ENCODE results near the gene RUBCNL. TPM values are rescaled to one million over a fixed set of nuclear protein-coding genes. Genes with fewer than 3 reads are reported as not detected.

The RUBCNL gene
- total RNA-seq, 2 experiments from 2014 or later, result 0.48 to 1.1 TPM

DNA sequence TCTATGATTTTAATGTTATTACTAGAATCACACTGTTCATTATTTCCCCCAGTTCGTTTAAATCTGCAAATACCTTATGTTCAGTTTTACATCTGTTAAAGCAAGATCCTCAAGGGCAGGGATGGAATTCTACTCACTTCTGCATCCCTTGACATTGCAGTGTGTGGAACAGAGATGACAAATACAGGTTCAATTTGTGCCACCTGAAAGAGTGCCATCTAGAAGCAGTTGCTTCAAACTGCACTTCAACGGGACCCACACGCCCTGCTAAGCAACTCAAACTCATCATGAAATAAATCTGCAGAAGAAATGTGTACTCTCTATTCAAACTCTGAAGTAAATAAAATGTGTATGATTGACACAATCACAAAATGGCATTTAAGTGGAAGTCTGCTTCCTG is 44.5 kb downstream of the RUBCNL start:
- Mint-ChIP-seq H3K4me1 (peaks cover 17% of the 10 kb centered on the region), H3K27ac (no peak overlapping the region), H3K36me3 (peaks cover 1% of the 10 kb centered on the region), H3K9me3 (peaks cover 4% of the 10 kb centered on the region), H3K4me3 (no peak overlapping the region), H3K27me3 (no peaks in the 10 kb centered on the region)
- DNase-seq (no peak), ATAC-seq (ENCODE audit: low read depth) (no peak)
- POLR2A ChIA-PET, result no interaction called here

DNA sequence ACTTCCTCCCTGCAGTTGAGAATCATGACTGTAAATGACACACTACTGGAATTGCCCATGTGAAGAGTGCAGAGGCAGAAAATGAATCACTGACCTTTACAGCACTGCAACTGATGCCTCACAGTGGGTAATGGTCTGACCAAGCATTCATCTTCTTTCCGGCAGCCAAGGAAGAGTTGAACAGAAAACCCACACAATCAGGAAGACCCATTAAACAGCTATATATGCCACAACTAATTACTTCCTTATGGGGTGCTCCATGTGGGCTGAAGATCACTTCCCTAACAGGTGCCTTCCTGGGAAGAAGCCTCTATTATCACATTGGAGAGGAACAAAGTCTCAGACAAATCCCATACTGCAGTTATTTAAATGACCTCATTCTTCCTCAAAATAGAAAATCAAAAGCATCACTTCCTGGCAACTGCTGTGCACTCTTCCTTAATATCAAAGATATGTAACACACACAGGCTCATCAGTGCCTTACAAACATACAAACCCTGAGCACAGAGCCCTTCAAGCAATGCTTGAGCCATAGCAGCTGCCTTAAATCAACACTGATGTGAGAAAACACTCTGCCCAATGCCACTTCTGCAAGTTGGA is 45.8 kb downstream of the RUBCNL start:
- peaks cover 17% of the 10 kb centered on the region for H3K4me1 Mint-ChIP-seq
- peak overlapping the region; percentile 7 for H3K27ac Mint-ChIP-seq
- DNase-seq, result no peak
- ATAC-seq (ENCODE audit: low read depth), result peak; percentile 65
- peaks cover 5% of the 10 kb centered on the region for H3K36me3 Mint-ChIP-seq
- POLR2A ChIA-PET, result no interaction called here
- H3K4me3 Mint-ChIP-seq, result no peak overlapping the region
- H3K27me3 Mint-ChIP-seq, result no peaks in the 10 kb centered on the region
- peaks cover 6% of the 10 kb centered on the region for H3K9me3 Mint-ChIP-seq

DNA sequence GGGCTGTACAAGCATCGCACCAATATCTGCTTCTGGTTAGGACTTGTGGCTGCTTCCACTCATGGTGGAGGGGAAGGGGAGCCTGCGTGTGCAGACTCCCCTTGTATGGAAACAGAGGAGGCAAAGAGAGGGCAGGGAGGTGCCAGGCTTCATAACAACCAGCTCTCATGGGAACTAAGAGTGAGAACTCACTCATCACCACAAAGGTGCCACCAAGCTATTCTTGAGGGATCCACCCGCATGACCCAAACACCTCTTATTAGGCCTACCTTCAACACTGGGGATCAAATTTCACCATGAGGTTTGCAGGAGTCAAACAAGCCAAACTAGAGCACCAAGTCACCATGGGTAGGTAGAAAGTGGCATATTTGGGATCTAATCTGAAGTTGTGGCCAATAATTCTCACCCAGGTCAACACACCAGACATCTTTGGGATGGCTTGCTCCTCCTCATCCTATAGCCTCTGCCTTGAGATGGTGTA is 46.4 kb downstream of the RUBCNL start:
- H3K9me3 Mint-ChIP-seq, result peaks cover 6% of the 10 kb centered on the region
- DNase-seq (no peak), ATAC-seq (ENCODE audit: low read depth) (no peak)
- H3K27me3 Mint-ChIP-seq, result no peaks in the 10 kb centered on the region
- POLR2A ChIA-PET, result no interaction called here
- no peak overlapping the region for H3K4me3 Mint-ChIP-seq
- H3K27ac Mint-ChIP-seq, result peak overlapping the region; percentile 7
- peaks cover 17% of the 10 kb centered on the region for H3K4me1 Mint-ChIP-seq
- peaks cover 5% of the 10 kb centered on the region for H3K36me3 Mint-ChIP-seq

DNA sequence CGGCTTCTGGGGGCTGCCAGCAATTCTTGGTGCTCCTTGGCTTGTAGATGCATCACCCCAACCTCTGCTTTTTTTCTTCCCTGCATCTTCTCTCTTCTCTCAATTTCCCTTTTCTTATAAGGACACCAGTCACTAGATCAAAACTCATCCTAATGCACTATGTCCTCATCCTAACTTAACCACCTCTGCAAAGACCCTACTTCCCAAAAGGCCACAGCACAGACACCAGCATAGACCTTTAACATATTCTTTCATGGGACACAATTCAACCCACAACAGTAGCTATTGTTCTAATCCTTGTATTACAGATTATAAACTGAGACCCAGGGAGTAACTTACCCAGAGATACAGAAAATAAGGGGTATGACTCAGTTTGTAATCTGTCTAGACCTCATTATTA is 47.0 kb downstream of the RUBCNL start:
- DNase-seq, result no peak
- no peak overlapping the region for H3K4me3 Mint-ChIP-seq
- POLR2A ChIA-PET, result no interaction called here
- peaks cover 20% of the 10 kb centered on the region for H3K4me1 Mint-ChIP-seq
- peaks cover 10% of the 10 kb centered on the region for H3K9me3 Mint-ChIP-seq
- ATAC-seq (ENCODE audit: low read depth), result no peak
- H3K27me3 Mint-ChIP-seq, result no peaks in the 10 kb centered on the region
- peak overlapping the region; percentile 37 for H3K27ac Mint-ChIP-seq
- peaks cover 5% of the 10 kb centered on the region for H3K36me3 Mint-ChIP-seq

DNA sequence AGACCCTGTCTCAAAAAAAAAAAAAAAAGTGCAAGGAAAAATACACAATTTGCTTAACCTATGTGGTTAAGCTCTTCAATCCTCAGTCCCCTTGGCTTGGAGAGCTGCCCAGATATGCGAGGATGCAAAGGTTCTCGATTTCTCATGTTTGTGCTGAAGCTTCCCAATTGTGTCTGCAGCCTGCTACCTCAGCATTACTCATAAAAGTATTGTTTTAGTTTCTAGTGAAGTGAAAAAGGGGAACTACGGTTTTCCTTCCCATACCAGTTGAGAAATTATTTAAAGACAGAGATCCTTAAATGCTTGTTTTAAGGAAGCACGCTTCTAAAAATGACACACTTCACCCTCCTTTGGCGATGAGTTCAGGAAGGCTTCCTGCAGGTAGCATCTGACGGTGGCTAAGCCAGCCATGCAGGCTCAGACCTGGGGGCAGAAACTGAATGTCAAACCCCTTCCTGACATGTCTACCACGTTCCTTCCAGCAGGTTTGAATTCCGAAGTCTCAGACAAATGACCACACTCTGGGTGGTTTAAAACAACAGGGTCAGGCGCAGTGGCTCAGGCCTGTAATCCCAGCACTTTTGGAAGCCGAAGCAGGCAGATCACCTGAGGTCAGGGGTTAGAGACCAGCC is 47.9 kb downstream of the RUBCNL start:
- Mint-ChIP-seq H3K27me3 (no peaks in the 10 kb centered on the region), H3K4me3 (no peak overlapping the region), H3K27ac (no peak overlapping the region), H3K36me3 (peaks cover 7% of the 10 kb centered on the region), H3K4me1 (peaks cover 26% of the 10 kb centered on the region), H3K9me3 (peaks cover 10% of the 10 kb centered on the region)
- POLR2A ChIA-PET, result no interaction called here
- ATAC-seq (ENCODE audit: low read depth) (no peak), DNase-seq (no peak)

DNA sequence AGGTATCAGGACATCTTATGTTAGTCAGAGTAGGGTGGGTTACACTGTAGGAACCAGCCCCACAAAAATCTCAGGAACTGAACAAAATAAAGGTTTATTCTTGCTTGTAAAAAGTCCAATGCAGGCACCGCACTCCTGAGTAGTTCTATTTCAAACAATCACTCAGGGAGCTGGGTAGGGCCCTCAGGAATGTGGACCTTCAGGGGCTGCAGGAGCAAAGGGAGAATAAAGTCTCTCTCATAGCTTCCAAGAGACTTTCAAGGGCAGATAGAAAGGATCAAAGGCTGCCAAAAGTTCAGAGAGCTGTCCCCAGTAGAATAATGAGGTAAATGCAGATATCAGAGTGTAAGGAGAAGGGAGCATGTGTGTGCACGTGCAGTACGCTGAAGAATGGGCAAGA is 49.4 kb downstream of the RUBCNL start:
- DNase-seq, result no peak
- Mint-ChIP-seq H3K9me3 (peaks cover 10% of the 10 kb centered on the region), H3K4me3 (no peak overlapping the region), H3K27me3 (no peaks in the 10 kb centered on the region), H3K4me1 (peaks cover 35% of the 10 kb centered on the region), H3K36me3 (peaks cover 7% of the 10 kb centered on the region), H3K27ac (no peak overlapping the region)
- POLR2A ChIA-PET, result no interaction called here
- ATAC-seq (ENCODE audit: low read depth), result no peak

DNA sequence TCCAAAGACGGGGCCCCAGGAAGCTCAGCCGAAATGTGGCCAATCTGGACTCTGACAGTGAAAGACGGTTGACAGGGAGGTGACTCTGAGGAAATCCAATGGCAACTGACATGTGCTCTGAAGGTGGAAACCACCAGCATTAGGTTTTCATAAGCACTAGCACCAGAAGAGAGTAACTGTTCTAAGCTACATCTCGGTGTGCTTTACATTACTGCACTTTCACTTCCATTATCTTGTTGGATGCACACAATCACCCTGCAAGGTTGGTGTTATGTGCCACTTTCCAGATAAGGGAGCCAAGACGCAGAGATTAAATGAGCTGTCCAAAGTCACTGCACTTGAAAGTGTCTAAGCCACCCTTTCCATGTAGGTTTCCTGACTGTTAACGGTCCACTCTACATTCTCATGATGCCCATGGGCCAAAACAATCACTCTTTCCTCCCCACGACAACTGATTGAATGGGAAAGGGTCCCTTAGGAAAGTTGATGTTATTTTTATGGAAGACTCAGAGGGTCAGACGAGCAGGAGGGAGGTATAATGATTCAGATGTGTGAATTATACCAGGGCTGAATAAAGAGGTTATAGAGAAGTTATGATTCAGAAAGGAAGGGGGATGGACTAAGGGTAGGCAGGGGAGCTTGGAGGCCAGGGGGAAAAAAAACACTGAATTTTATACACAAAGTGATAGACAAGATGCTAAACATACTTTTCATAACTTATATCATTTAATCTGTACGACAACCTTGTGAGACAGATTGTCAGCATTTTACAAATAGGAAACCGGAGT is 52.8 kb downstream of the RUBCNL start:
- no peak overlapping the region for H3K27ac Mint-ChIP-seq
- H3K36me3 Mint-ChIP-seq, result peaks cover 7% of the 10 kb centered on the region
- H3K27me3 Mint-ChIP-seq, result no peaks in the 10 kb centered on the region
- ATAC-seq (ENCODE audit: low read depth) (no peak), DNase-seq (no peak)
- peaks cover 9% of the 10 kb centered on the region for H3K9me3 Mint-ChIP-seq
- peaks cover 30% of the 10 kb centered on the region for H3K4me1 Mint-ChIP-seq
- POLR2A ChIA-PET, result no interaction called here
- H3K4me3 Mint-ChIP-seq, result no peak overlapping the region

DNA sequence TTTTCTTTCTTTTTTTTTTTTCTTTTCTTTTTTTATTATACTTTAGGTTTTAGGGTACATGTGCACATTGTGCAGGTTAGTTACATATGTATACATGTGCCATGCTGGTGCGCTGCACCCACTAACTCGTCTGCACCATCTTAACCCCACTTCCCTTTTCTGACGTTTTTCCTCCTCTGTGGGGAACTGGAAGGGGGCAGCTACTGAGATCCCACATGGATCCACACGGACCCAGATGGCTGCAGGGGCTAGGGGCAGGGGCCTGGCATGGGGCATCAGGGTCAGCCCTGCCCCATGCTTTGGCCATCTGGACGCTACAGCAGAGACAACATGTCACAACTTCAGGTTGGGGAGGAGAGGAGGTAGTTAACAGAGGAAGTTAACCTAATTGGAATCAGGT is 54.3 kb downstream of the RUBCNL start:
- no peak overlapping the region for H3K4me3 Mint-ChIP-seq
- peaks cover 5% of the 10 kb centered on the region for H3K27me3 Mint-ChIP-seq
- peaks cover 9% of the 10 kb centered on the region for H3K9me3 Mint-ChIP-seq
- H3K27ac Mint-ChIP-seq, result peak overlapping the region; percentile 42
- ATAC-seq (ENCODE audit: low read depth) (no peak), DNase-seq (no peak)
- POLR2A ChIA-PET, result interaction anchor here (0.6 kb wide), 2 partner anchors 106 to 153 kb away, joined by 3 to 5 read pairs; no protein-coding TSS in a partner anchor
- H3K36me3 Mint-ChIP-seq, result peaks cover 7% of the 10 kb centered on the region
- H3K4me1 Mint-ChIP-seq, result peaks cover 28% of the 10 kb centered on the region

DNA sequence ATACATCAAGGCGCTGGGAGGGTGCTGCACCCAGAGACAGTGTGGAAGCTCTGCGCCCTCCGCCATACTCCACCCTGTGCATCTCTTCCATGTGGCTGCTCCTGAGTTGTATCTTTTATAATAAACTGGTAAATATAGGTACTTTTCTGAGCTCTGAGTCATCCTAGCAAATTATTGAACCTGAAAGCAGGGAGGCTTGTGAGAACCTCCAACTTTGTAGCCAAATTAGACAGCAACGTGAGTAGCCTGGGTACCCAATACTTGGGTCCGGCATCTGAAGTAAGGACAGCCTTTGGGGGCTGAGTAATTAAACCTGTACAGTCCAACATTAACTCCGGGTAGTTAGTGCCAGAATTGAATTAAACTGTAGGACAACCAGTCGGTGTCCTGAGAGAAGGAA is 57.4 kb downstream of the RUBCNL start:
- Mint-ChIP-seq H3K27me3 (peaks cover 6% of the 10 kb centered on the region), H3K4me1 (peaks cover 23% of the 10 kb centered on the region), H3K4me3 (no peak overlapping the region), H3K27ac (no peak overlapping the region), H3K9me3 (no peaks in the 10 kb centered on the region), H3K36me3 (peaks cover 2% of the 10 kb centered on the region)
- ATAC-seq (ENCODE audit: low read depth) (no peak), DNase-seq (no peak)
- POLR2A ChIA-PET, result no interaction called here

DNA sequence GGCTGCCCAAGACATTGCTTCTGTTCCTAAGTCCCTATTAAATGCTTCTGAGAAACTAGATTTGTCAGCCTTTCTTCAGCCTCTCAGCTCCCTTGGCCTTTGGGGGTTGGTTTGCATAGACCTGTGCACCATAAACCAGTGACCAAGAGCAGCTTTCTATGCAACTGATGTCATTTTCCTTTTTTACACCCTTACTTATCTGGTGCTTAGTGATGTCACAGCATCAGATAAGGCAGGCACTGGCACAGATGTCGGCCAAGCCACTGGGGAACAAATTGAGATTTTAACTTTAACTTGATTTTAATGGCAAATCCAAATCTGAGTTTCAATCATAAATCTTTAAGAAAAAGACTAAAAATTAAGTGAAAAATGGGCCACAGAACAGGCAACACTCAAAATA is 59.8 kb downstream of the RUBCNL start:
- POLR2A ChIA-PET, result no interaction called here
- H3K27ac Mint-ChIP-seq, result no peak overlapping the region
- peaks cover 7% of the 10 kb centered on the region for H3K4me1 Mint-ChIP-seq
- H3K9me3 Mint-ChIP-seq, result no peaks in the 10 kb centered on the region
- no peak for DNase-seq
- no peak overlapping the region for H3K4me3 Mint-ChIP-seq
- no peak for ATAC-seq (ENCODE audit: low read depth)
- H3K36me3 Mint-ChIP-seq, result no peaks in the 10 kb centered on the region
- H3K27me3 Mint-ChIP-seq, result peaks cover 6% of the 10 kb centered on the region

DNA sequence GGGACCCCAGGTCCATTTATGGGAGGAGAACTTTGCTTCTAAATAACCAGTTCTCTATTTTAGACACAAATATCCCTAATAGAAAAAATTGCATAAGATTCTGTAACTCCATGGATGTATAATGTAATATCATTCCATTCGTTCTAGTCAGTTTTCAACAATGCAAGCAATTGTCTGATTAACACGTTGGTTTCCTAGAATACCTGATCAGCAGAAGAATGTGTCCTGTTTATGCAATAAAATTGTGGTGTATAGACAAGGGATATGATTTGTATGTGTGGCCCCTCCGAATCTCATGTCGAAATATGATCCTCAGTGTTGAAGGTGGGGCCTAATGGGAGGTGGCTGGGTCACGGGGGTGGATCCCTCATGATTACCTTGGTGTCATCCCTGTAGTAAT is 62.1 kb downstream of the RUBCNL start:
- ATAC-seq (ENCODE audit: low read depth), result no peak
- H3K9me3 Mint-ChIP-seq, result no peaks in the 10 kb centered on the region
- H3K36me3 Mint-ChIP-seq, result no peaks in the 10 kb centered on the region
- H3K4me3 Mint-ChIP-seq, result no peak overlapping the region
- H3K27ac Mint-ChIP-seq, result no peak overlapping the region
- H3K4me1 Mint-ChIP-seq, result peaks cover 18% of the 10 kb centered on the region
- DNase-seq, result no peak
- peaks cover 6% of the 10 kb centered on the region for H3K27me3 Mint-ChIP-seq
- POLR2A ChIA-PET, result no interaction called here

DNA sequence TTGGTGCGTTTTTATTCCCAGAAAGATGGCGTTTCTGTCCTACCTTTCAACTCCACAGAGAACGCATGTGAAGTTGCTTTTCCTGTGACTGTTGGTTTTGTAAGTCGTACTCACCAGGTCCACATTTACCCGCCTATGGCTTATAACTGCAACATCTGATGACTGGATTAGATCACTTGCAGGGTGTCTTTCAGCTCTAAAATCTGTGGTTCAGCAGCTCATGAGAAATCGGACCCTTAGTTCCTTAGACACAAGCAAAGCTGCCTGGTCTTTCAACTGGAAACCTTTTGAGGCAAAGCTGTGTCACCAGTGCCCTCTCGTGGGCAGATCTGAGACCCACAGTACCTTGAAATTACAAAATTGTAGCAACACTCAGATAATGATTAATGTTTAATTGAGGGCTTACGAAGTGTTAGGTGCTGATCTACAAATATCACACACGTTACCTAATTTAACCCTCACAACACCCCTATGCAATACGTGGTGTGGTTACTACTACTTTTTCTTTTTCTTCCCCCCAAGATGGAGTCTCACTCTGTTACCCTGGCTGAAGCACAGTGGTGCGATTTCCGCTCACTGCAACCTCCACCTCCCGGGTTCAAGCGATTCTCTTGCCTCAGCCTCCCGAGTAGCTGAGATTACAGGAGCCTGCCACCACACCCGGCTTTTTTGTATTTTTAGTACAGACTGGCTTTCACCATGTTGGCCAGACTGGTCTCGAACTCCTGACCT is 65.4 kb downstream of the RUBCNL start:
- no peaks in the 10 kb centered on the region for H3K9me3 Mint-ChIP-seq
- peak overlapping the region; percentile 76 for H3K4me3 Mint-ChIP-seq
- POLR2A ChIA-PET, result interaction anchor here (1.0 to 2.0 kb wide), 4 partner anchors 25 to 162 kb away, joined by 3 to 17 read pairs (median 3); no protein-coding TSS in a partner anchor
- H3K27ac Mint-ChIP-seq, result peak overlapping the region; percentile 87
- peak; percentile 73 for DNase-seq
- no peaks in the 10 kb centered on the region for H3K27me3 Mint-ChIP-seq
- peaks cover 1% of the 10 kb centered on the region for H3K36me3 Mint-ChIP-seq
- peak; percentile 75 for ATAC-seq (ENCODE audit: low read depth)
- H3K4me1 Mint-ChIP-seq, result peaks cover 21% of the 10 kb centered on the region

DNA sequence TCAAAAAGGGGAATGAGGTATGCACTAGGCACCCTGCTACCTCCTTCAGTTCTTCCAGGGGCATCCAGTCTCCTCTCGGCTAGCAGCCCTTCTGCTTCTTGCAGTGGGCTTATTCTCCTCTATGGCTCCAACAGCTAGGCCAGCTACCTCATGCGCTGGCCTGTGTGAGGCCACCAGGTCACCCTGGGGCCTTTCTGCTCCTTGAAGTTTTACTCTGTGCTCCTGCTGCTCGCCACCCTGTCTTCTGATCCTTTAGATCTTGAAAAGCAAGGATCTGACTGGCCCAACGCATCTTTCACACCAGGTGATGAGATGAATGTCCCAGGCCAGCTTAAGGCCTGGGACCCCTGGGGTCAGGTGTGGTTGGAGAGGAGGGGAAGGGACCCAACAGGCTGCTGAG is 66.2 kb downstream of the RUBCNL start:
- Mint-ChIP-seq H3K9me3 (no peaks in the 10 kb centered on the region), H3K27me3 (no peaks in the 10 kb centered on the region), H3K36me3 (peaks cover 1% of the 10 kb centered on the region), H3K27ac (peak overlapping the region; percentile 87), H3K4me3 (peak overlapping the region; percentile 76), H3K4me1 (peaks cover 21% of the 10 kb centered on the region)
- POLR2A ChIA-PET, result interaction anchor here (1.0 to 2.0 kb wide), 3 partner anchors 24 to 161 kb away, joined by 3 to 17 read pairs (median 3); no protein-coding TSS in a partner anchor
- DNase-seq (peak; percentile 37), ATAC-seq (ENCODE audit: low read depth) (peak; percentile 27)
